Measurements from ENCODE around the gene GOLGA7B.

Gene GOLGA7B

DNA sequence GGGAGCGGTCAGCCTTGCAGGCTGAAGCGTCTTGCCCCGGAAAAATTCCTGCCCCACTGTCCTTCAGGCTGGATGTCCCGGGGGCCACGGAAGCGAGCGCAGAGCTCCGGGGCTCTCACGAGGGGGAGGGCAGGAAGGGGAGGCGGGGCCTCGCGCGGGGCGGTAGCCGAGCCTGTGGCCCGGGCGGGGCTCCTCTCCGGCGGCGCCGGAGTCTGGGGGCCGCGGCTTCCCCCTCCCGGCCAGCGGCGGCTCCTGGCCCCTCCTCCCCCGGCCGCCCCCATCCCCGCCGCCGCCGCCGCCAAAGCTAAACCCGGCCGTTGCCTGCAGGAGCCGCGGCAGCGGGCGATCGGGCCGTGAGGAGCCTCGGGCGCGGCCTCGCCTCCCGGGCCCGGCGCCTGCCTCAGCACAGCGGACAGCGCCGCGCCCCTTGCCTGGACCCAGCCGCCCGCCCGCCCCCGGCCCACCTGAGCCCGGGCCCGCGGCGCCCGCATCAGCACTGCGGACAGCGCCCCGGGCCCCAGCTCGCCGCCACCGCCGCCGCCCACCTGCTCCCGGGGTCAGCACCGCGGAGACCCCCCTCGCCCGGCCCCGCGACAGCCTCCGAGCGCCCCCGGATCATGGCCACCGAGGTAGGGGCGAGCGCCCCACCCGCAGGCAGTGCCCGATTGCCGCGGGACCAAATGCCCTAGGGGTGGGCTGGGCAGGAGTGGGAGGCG, at the start of gene GOLGA7B:
Gene GOLGA7B, plus strand, starts transcription at position 157 of the 716 bp plus-strand sequence. Its CDS starts 461 bp downstream, at position 618.
- no peak for DNase-seq

DNA sequence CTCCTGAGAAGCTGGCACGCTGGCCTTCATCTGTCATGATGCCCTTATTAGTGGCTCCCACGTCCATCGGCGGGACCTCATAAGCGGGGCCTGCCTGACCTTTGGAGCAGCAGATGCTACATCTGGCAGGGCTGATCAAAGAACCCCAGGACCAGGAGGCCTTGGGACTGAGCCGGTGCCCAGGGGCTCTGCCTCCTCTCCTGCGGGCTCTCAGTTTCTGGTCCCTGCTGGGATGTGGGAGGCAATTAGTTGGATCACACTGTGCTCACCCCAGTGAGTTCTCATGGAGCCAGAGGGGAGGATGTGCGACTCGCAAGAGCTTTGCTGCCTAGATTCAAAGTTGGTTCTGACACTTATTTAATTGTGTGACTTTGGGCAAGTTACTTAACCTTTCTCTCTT, 49.2 kb upstream of the GOLGA7B start:
- no peak for DNase-seq

DNA sequence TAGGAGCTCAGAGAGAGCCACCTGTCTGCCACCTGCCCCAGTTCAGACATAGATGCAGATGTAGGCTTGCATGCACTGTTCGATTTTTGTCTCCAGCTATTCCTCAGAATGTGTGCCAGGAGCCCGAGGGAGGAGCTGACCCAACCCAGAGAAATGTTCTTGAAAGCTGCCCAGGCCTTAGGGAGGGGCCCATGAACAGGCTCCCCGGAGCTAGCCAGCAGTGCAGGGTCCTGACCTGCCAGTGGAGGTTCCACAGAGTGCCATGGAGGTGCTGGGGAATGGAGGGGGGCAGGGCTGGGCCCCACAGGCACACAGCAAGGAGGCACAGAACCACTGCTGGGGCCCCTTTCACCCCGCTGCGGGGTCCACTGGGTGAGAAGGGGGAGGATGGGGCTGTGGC, 48.2 kb upstream of the GOLGA7B start:
- DNase-seq: no peak

DNA sequence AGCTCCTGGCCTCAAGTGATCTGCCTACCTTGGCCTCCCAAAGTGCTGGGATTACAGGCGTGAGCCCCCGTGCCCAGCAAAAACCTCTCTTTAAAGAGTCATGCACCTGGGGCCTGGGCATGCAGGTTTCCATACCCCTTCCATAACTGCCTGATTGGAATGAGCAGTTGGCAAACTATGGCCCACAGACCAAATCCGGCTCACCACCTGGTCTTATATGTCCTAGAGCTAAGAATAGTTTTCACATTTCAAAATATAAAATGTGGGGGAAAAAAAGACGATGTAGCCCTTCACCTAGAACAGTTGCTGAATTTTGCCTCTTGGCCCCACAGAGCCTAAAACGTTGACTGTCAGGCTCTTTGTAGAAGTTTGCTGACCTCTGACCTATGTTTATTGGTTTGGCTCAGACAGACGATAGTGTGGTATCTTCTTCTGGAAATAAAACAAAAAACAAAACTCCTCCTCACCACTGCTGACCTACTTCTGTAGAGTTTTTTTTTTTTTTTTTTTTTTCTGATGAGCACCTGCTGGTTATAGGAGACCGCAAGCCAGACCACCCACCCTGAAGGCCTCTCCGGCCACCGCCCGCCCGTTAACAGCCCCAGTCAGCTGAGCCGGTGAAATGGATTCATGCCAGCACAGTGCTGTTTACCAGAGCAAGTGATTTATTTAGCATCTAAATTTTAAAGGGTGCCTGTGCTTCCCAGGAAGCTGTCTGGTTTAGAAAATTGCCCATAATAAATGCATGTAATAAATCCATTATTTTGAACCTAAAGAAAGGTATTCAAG, 44.4 kb upstream of the GOLGA7B start:
- DNase-seq: no peak

DNA sequence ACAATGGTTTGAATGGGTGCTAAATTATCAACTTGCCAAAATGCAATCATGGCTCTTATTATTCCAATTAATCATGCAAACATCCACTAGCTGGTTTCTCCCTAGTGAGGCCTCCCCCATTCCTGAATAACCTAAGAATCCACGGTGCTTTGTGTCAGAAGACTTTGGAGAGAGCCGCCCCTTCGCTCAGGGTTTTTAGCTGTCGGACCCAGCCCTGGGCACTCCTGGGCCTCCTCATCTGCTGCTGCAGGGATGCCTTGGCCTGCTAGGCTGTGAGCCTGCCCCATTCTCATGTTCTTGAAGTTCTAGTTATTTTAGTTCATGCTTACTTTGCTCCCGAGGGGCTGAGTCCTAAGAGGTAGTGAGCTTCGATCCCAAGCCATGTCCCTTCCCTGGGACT, 43.7 kb upstream of the GOLGA7B start:
- DNase-seq: no peak

DNA sequence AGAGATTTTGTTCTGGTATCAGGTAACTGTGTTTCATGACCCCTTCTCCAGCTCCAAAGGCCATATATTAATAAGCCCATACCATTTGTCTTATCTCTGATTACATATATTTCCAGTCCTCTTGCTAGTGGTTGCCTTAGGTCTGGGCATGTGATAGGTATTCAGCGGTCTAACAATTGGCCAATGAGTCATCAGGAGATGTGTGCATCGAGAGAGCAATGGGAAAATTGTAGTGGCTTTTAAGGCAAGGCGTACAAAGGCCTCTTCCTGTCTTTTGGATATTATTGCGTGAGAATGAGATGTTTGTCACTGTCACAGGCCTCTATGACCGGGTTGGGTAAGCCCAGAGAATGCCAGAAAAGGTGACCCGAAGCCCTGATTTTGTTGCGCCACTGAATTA, 39.2 kb upstream of the GOLGA7B start:
- DNase-seq: no peak

DNA sequence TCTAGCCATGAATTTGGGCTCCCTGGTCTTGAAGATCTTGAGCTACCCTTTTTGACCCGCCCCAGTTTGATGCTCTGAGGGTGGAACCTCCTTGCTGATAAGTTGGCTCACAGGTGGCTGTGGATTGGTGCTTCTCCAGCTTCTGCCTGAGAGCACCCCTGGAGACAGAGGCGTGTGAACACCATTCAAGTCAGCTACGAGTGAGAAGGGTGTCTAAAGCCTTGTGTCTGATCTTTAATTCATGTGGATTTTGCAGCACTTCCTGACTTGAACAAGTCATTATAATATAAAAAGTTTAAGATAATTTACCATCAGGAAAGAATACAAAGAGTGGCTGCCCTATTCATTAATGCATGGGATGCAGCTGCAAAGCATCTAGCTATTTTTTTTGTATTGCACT, 37.7 kb upstream of the GOLGA7B start:
- DNase-seq: no peak

DNA sequence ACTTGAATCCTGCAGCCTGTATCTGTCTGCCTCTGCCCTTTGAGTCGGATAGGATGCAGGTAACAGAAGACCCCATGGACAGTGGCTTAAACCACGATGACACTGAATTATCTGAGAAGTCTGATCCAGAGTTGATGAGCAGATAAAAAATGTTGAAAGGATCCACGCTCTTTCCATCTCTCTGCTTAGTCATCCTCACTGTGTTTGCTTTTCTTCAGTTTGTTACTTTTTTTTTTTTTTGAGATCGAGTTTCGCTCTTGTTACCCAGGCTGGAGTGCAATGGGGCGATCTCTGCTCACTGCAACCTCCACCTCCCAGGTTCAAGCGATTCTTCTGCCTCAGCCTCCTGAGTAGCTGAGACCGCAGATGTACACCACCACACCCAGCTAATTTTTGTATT, 36.9 kb upstream of the GOLGA7B start:
- no peak for DNase-seq

DNA sequence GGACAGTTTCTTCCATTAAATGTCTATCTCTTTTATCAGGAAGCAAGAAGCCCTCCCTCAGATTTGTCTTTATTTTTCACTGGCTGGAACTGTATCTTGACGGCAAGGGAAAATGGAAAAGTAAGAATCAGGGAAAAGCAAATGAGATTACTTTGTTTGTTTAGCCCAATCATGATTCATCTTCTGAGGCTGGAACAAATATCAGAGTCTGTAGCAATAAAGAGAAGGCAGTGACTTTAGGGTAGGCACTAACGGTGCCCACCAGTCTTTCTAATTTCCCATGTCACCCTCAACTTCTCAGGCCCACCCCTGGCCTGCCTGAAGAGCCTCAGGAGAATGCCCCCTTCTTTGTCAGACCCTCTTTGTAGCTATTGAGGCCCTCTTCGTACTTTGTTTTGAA, 36.3 kb upstream of the GOLGA7B start:
- DNase-seq: no peak

DNA sequence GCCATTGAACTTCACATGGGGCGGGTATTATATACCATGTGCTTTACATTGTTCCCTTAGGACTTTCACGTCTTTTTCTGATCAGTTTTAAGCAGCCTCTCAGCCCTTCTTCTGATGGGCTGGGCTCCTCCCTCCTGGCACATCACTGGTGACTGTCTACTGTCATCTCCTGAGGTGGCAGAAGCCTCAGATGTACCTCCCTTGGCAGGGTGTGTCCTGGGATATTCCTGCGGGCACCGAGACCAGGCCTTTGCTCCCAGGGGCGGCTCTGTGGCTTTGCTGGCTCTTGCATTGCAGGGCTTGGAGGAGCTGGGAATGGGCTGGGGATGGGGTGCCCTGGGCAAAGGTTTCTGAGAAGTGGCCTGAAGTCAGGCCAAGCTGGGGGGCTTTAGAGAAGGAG, 34.6 kb upstream of the GOLGA7B start:
- DNase-seq: no peak

DNA sequence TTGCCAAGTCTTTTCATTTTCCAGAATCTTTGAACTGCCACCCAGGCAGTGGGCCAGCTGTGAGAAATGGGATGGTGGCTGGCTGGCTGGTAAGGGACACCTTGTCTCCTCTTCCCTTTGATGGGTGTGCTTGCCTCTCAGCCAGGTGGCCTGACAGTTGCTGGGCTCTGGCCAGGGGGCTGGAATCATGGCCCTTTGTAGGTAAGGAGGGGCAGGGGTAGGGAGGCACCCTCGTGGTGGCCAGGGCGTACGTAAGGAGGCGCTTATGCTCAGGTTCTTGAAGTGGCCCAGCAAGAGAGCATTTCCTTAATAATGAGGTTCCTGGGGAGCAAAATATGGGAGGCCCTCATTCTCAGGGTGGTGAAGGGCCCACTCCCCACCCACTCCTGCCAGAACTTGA, 33.0 kb upstream of the GOLGA7B start:
- DNase-seq: no peak

DNA sequence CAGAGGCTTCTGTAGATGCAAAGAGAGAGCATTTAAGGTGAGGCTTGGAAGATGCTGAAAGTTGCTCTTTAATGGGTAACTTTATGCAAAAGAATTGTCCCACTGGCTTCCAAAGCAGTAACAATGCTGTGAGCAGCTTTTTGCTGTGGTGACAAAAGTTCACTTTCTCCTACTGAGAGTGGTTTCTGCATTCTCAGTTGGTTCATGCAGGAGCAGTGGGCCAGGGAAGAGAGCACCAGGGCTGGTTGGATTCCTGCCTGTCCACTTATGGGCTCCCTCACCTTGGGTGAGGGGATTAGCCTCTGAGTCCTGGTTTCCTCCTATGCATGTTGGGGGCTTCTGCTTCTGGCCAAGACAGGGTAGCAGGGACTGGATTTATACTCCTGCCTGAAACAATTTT, 31.1 kb upstream of the GOLGA7B start:
- DNase-seq: no peak

DNA sequence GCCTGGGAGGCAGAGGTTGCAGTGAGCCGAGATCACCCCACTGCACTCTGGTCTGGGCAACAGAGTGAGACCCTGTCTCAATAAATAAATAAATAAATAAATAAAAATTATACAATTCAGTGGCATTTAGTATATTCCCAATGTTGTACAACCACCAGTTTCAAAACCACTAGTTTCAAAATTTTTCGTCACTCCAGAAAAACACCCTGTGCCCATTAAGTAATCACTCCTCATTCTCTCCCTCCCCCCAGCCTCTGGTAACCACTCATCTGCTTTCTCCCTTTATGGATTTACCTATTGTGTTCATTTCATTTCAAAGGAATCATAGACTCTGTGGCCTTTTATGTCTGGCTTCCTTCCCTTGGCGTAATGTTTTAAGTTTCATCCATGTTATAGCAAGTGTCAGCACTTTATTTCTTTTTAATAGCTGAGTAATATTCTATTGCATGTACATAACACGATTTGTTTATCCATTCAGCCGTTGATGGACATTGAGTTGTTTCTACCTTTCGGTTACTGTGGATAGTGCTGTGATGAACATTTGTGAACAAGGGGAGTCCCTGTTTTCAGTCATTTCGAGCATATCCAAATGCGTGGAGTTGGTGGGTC, 29.4 kb upstream of the GOLGA7B start:
- no peak for DNase-seq

DNA sequence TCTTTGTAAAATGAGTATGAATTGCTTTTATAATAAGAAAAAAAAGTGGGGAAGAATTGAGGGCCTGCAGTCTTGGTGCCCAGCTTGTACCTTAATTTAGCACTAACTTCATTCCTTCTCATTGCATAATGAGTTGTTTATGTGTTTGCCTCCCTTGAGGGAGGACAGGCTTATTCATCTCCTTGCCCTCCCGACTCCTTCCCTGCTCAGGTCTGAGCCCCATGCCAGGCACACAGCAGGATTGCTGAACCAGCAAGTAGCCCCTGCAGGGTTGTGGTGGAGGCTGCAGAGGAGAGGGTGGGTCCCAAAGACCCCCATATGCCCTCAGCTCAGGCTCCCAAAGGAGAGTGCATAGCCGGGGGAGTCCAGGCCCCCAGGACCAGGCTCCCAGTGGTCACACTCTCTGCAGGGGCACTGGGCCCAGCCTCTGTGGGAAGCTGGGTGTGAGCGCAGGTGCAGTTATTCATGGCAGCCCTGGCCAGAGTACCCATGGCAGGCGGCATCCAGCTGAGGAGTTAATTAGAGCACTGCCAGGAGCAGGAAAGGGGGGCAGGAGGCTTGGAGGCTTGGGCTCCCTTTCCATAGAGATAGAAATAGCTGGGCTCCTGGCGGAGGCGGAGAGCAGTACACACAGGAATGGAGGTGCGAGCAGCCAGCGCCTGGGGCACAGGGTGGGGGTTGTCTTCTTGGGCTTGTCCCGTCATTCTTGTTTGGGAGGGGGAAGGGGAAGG, 28.2 kb upstream of the GOLGA7B start:
- DNase-seq: no peak

DNA sequence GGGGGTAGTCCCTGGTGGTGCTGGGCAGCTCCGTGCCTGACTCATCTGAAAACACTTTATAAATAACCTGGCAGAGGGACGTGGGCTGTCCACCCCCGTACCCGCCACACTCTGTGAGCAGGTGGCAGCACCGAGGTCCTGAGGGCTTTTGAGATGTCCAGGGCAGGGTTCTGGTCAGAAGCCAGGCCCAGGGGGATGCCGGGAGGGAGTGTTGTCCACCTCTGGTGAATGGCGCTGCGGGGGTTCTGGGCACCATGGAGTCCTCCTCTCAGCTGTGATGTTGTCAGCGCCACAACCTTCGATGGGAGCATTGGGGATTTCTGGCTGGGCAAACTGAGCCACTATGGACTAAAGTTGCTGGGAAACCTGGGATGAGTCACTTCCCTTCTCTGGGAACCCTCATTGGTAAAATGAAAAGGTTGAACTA, 27.4 kb upstream of the GOLGA7B start:
- DNase-seq: no peak

DNA sequence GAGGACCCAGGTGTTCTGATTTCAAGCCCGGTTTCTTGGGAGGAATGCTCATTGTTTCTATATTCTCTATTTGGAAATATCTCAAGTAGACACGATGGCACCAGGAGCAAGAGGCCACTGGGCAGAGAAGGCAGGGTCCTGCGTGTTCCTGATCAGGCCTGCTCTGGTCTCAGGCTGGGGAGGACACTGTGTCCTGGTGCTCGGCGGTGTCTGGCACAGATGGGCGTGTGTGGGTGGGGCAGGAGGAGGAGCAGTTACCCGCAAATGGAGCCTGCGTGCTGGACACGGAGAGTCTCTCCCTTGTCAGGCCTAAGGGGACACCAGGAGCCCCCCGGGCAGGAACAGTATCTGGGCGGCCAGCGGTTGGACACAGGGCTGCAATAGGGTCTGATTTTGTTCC, 25.9 kb upstream of the GOLGA7B start:
- DNase-seq: no peak

DNA sequence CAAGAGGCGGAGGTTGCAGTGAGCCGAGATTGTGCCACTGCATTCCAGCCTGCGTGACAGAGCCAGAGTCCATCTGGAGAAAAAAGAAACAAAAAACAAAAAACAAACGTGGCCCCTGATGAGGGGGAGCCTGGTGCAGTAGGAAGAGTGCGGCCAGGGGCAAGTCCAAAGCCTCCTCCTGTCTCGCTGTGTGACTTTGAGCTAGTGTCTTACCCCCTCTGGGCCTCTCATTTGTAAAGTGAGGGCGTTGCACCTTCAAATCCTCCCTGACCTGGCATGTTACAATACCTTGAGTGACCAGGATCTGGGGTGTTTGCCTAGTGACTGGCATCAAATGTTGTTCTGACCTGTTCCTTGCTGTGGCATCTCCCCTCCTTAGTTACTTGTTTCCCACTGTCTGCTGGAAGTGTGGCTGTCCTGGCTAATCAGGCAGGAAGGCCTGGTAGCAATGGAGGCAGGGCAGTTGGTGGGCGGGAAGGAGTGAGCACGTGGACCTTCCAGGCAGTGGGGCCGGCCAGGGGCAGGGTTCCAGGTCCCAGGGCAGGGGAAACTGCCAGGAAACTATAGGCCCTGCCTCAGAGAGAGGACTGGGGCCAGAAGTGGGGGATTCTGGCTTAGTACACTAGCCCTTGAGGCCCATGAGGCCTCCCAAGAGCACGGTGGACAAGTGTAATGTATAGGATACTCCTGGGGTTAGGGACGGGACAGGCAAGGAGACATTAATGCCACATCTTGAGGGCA, 24.5 kb upstream of the GOLGA7B start:
- no peak for DNase-seq

DNA sequence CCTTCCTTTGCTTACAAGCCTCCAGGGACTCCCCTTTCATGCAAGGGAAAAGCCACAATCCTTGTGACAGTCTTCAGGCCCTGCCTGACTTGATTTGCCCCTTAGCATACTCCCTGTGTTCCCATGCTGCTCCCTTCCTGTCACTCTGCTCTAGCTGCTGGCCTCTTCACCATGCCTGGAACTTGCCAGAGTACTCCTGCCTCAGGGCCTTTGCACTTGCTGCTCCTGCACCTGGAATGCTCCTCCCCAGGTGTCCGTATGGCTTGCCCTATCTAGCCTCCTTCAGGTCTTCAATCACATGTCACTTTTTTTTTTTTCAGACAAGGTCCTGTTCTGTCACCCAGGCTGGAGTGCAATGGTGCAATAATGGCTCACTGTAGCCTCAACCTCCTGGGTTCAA, 22.8 kb upstream of the GOLGA7B start:
- DNase-seq: no peak

DNA sequence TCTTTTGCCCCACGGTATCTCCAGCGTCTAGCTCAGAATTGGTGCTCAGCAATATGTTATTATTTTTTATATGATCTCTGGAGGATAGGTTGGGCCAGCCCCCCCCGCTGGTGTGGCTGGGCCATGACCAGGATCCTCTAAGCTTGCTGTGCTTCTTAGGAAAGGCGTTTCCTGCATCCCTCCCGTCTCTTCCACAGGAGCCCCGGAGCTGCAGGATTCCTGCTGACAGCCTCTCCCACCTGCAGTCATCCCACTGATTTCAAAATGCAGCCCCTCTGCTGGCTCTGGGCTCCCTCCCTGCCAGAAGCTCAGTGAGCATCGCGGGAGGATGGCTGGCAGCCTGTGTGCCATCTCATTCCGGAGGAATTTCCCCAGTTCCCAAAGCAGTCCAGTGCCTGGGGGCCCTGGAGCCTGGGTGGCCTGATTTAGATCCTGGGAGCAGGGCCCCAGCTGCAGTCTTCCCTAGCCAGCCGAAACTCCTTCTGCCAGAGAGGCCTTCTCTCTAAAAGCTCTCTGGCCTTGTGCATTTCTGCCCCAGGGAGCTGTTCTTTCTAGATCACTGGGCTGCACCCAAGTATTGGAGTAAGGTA, 21.8 kb upstream of the GOLGA7B start:
- DNase-seq: no peak

DNA sequence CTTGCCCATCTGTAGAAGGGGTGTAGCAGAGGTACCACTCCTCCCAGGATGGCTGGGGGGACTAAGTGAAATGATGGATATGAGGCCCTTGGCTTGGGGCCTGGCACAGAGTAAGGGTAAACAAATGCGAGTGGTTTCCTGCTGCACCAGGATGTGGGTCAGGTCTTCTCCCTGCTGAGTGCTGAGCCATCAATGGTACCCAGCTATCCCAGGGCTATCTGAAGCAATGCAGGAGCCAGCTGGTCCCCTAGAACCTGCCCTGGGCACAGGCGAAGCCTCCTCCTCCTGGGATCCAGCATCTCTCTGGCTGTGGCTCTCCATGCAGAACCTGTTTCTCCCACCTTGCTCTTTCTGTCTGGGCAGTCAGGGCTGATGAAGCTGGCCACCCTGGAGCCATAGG, 20.9 kb upstream of the GOLGA7B start:
- DNase-seq: no peak

DNA sequence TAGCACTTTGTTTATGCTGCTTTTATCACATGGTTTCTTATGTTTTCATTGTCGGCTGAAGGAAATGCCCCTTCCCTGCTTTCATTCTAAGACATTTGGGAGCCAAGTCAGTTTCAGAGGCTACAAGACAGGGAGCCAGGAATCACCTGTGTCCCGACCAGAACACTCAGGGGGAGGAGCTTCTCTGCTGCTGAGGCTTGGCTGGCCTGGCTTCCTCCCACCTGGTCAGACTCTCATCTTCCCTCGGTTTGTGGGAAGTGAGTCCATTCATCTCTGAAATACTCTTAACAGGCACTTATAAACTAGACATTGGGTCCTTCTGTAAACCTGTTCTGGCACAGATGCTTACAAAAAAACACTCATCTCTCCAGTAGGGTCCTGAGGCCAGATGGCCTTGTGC, 19.6 kb upstream of the GOLGA7B start:
- no peak for DNase-seq

DNA sequence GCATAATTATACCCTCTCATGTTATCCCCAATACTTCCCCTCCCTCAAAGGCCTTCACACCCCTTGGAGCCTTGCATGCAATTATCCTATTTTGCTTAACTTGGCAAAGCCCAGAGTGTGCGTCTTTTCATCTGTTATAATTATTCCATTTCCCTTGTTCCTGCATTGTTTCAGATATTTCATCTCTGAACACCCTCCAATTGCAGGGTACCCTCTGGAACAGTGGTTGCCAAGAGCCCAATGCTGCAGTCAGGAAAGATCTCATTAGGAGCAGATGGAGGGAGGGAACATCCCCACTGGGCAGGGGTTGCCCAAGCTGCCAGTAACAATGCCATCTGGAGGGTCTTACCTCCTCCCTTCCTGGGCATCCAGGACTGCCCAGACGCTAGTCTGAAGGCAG, 18.4 kb upstream of the GOLGA7B start:
- DNase-seq: no peak
